Effector memory CD4-positive, alpha-beta T cell (primary cell): ENCODE results near the gene SEMA5A.

Experiments used
- DNase-seq, 3 donors: peaks; one replicate each; pipeline ENCODE4 v3.0.0-alpha.2; 2020
- H3K27ac ChIP-seq: 2 replicates; pipeline ENCODE4 v1.7.0; 2013; ENCODE audit warnings: mild to moderate bottlenecking, low read length, moderate library complexity; ENCODE audit not compliant: insufficient read depth, poor library complexity, severe bottlenecking
- H3K27me3 ChIP-seq: replicated peaks from 2 replicates; pipeline ENCODE4 v1.7.0; 2013; ENCODE audit warnings: mild to moderate bottlenecking, low read length; ENCODE audit not compliant: insufficient read depth, control insufficient read depth, poor library complexity, severe bottlenecking
- H3K36me3 ChIP-seq: 2 replicates; pipeline ENCODE4 v1.7.0; 2013; ENCODE audit warnings: mild to moderate bottlenecking, low read length, moderate library complexity; ENCODE audit not compliant: control insufficient read depth, insufficient read depth
- H3K4me1 ChIP-seq: 2 replicates; pipeline ENCODE4 v1.7.0; 2013; ENCODE audit warnings: low read length, mild to moderate bottlenecking; ENCODE audit not compliant: control insufficient read depth, insufficient read depth, poor library complexity, severe bottlenecking
- H3K4me3 ChIP-seq: 2 replicates; pipeline ENCODE4 v1.7.0; 2013; ENCODE audit warnings: low read length, low read depth, mild to moderate bottlenecking; ENCODE audit not compliant: insufficient read depth, poor library complexity, severe bottlenecking
- H3K9me3 ChIP-seq: 2 replicates; pipeline ENCODE4 v1.7.0; 2013; ENCODE audit warnings: mild to moderate bottlenecking, low read length, moderate library complexity; ENCODE audit not compliant: control insufficient read depth

SEMA5A gene

DNA sequence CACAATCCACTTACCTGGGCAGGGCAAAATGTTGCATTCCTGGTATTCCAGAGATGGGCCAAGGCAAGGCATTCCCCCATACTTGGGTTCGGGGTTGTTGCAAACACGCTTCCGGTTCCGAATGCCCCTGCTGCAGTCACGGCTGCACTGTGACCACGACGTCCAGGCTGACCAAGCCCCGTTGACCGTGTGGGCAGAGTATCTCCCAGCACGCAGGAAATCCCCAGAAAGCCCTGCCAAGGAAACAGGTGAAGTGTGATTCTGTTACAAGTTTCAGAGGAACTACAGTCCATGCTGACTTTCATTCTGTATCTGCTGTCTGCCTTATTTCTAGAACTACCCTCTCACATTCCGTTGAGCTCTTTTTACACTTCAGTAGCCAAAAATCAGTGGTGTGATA lies 483.0 kb downstream of the SEMA5A start:
- Histone ChIP-seq H3K27ac (no peak overlapping the region), H3K27me3 (no peaks in the 10 kb centered on the region), H3K9me3 (no peaks in the 10 kb centered on the region), H3K4me1 (no peaks in the 10 kb centered on the region), H3K36me3 (no peaks in the 10 kb centered on the region), H3K4me3 (no peak overlapping the region)
- DNase-seq: no peak

DNA sequence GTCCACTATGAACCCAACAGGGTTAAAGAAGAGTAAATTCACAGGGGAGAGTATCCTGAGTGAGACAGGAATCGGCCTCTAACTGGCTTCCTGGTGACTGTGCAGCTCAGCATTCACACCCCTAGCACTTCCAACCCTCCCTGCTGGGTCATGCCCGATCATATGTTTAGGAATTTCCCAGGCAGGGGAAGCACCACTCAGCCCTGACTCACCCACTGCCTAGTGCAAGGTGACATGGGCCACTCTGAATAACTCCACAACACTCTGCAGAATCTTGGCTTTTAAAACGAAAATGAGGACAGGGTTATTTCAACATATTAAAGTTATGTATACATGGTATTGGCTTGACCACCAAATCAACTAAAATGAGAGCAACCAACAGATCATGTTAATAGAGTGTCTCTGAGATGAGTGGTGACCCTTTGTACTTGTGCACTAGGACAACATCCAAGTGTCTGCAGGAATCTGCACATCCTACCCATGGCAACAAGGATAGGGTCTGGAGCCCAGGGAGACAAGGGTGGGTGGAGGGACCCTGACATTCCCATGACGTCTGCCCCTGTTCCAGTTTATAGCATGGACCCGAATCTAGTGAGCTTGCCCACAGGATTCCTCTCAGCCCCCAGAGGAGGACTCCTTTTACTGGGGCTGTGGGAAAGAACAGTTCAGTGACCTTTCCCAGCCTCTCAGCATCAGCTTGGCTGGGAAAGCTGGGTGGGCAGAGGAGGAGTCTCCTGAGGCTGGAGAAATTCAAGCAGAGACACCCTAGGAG lies 485.8 kb downstream of the SEMA5A start:
- DNase-seq: no peak
- Histone ChIP-seq H3K36me3 (no peaks in the 10 kb centered on the region), H3K27ac (no peak overlapping the region)

DNA sequence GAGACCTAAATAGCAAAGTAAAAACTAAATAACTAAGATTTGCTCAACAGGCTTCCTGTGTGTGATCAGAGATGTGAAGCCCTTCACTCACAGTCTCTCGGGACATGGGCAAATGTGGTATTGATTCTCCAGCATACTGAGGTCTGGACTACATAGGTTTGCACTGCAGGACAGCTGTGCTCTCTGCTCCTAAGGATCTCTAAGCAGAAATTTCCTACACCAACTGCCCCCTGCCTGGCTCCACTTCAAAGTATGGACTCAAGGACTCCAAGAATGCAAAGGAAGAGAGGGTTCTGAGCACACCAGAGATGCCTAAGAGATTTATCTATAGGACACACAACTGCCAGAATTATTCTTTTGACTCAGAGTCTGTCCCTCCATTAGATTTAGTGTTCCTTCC lies 487.2 kb downstream of the SEMA5A start:
- Histone ChIP-seq H3K36me3 (no peaks in the 10 kb centered on the region), H3K4me1 (no peaks in the 10 kb centered on the region), H3K9me3 (no peaks in the 10 kb centered on the region), H3K27me3 (no peaks in the 10 kb centered on the region), H3K27ac (no peak overlapping the region), H3K4me3 (no peak overlapping the region)
- DNase-seq: no peak

More for the DNA sequence above, 485.8 kb downstream of the SEMA5A start:
- Histone ChIP-seq H3K27me3 (no peaks in the 10 kb centered on the region), H3K4me3 (no peak overlapping the region), H3K4me1 (no peaks in the 10 kb centered on the region), H3K9me3 (no peaks in the 10 kb centered on the region)

DNA sequence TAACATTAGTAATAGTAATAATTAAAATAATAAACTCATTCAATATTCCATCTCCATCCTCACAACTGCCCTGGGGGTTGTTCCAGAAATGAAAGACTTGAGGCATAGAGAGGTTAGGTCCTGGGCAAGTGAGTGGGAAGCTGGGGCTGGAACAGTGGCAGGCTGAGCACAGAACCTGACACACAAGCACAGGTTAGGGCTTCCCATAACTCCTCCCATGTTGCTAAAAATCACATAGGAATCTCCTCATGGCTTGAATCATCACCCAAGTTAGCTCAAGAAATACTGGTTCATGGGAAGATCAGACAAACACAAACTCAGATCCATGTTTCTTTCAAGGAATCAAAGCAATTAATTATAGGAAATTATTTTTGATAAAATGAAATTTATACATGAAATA lies 487.7 kb downstream of the SEMA5A start:
- Histone ChIP-seq H3K9me3 (no peaks in the 10 kb centered on the region), H3K27ac (no peak overlapping the region)
- DNase-seq: no peak

DNA sequence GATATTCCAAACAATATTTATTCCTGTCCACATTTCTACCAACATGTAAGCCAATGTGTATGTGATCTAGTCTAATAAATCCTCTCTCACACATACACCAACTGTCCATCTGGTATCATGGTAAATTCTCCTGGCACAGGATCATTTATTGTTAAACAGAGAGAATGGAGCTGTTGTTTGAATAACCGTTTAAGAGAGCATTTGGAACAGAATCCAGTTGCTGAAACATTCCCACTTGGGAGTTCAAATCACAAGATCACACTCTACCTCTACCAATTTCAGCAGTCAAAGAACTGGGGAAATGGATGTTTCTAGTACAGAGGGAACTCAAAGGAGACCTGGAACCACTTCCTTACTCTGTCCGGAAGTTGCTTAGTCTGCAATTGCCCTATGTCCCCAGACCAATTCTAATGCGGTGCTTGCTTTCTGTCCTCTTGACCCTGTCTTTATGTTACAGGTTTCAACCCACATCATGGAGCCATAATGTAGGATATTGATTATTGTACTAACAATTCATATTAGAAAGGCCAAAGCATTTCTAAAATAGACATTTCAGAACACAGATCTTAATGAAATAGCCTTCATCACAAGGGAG lies 488.4 kb downstream of the SEMA5A start:
- no peaks in the 10 kb centered on the region for H3K27me3 ChIP-seq
- H3K4me1 ChIP-seq: no peaks in the 10 kb centered on the region
- H3K4me3 ChIP-seq: no peak overlapping the region
- H3K9me3 ChIP-seq: no peaks in the 10 kb centered on the region
- DNase-seq: no peak
- H3K27ac ChIP-seq: no peak overlapping the region
- H3K36me3 ChIP-seq: no peaks in the 10 kb centered on the region

More for the DNA sequence above, 487.7 kb downstream of the SEMA5A start:
- H3K36me3 ChIP-seq: no peaks in the 10 kb centered on the region
- H3K4me3 ChIP-seq: no peak overlapping the region
- H3K4me1 ChIP-seq: no peaks in the 10 kb centered on the region
- H3K27me3 ChIP-seq: no peaks in the 10 kb centered on the region

DNA sequence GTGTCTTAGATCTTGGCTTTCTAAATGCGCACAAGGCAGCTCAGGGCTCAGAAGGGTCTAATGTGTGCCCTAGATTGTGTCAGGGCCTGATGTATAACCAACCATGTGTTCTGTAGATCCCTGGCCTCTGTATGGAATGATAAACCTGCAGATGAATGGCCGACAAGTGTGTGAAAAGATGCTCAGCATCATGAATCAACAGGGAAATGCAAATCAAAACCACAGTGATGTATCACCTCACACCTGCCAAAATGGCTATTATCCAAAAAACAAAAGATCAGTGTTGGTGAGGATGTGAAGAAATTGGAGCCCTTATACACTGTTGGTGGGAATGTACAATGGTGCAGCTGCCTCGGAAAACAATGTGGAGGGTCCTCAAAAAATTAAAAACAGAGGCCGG lies 489.8 kb downstream of the SEMA5A start:
- DNase-seq: no peak
- Histone ChIP-seq H3K27me3 (no peaks in the 10 kb centered on the region), H3K36me3 (no peaks in the 10 kb centered on the region), H3K4me1 (no peaks in the 10 kb centered on the region), H3K4me3 (no peak overlapping the region), H3K27ac (no peak overlapping the region), H3K9me3 (no peaks in the 10 kb centered on the region)

DNA sequence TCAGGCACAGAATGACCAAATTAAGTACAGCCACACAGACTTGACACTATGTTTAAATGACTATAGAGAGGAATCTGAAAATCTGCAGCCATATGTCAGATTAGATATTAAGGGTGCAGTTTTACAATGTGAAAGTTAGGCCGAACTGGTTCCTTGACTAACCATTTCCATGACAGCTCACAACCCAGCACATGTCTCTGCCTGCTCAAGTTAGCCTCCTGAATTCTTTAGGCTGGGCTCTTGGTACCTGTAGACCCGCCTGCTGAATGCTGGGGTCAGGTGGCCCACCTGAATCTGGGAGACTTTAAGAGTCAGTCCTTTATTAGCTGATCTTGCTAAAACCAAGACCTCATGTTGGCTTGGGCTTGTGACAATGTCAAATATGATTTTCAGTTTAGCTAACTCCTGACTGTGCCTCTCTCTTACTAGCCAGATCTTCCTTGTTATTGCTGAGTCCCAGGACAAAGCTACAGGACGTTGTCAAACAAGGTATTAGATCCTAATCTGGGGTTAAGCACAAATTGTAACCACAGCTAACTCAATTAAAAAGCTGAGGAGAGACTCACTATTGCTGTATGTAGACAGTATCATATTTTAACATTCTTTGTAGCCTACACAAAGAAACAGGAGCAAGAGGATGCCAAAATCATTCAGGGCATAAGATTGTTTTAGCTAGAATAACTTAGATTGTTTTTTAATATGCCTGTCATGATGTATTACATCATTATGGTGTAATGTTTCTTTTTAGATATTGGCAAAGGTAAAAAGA lies 490.9 kb downstream of the SEMA5A start:
- Histone ChIP-seq H3K4me1 (no peaks in the 10 kb centered on the region), H3K9me3 (no peaks in the 10 kb centered on the region), H3K27ac (no peak overlapping the region), H3K27me3 (no peaks in the 10 kb centered on the region), H3K4me3 (no peak overlapping the region), H3K36me3 (no peaks in the 10 kb centered on the region)
- no peak for DNase-seq

DNA sequence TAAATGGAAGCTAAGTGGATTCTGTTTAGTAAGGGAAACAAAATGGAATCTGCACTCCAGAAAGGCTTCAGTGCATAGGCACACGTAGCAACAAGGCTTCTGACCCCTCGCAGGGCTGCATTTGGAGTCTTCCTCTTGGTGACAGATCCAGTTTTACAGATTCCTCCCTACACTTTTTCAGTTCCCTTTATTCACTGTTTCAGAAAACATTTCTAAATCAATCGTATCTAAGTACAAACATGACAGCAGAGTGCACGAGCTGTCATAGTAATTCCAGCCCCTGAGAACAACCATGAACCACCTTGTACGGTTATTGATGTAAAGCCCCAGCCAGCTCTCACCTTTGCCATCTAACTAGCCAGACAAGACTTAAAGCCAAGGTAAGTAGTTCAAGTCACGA lies 491.6 kb downstream of the SEMA5A start:
- H3K4me1 ChIP-seq: no peaks in the 10 kb centered on the region
- no peak for DNase-seq
- no peak overlapping the region for H3K27ac ChIP-seq
- no peaks in the 10 kb centered on the region for H3K9me3 ChIP-seq
- no peaks in the 10 kb centered on the region for H3K36me3 ChIP-seq
- no peaks in the 10 kb centered on the region for H3K27me3 ChIP-seq
- no peak overlapping the region for H3K4me3 ChIP-seq

DNA sequence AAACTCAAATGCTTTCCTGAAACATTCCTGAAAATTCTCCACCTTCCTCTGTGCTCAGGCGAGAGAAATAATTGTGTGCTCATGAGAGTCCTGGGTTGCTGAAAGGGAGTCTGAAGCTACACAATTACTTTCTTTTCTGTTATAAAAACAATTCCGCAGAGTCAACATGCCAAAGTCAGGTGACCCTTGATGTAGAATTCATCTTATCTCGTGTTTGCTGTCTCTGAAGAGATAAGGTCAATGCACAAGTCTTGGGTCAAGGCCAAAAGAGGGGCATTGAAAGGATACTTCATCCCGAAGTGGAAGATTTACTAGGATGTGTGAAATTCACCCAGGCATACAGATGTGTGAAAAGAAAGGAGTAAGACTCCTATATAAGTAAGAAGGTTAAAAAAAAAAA lies 493.5 kb downstream of the SEMA5A start:
- no peaks in the 10 kb centered on the region for H3K9me3 ChIP-seq
- H3K27me3 ChIP-seq: no peaks in the 10 kb centered on the region
- H3K4me3 ChIP-seq: no peak overlapping the region
- H3K4me1 ChIP-seq: no peaks in the 10 kb centered on the region
- DNase-seq: no peak
- no peaks in the 10 kb centered on the region for H3K36me3 ChIP-seq
- no peak overlapping the region for H3K27ac ChIP-seq

DNA sequence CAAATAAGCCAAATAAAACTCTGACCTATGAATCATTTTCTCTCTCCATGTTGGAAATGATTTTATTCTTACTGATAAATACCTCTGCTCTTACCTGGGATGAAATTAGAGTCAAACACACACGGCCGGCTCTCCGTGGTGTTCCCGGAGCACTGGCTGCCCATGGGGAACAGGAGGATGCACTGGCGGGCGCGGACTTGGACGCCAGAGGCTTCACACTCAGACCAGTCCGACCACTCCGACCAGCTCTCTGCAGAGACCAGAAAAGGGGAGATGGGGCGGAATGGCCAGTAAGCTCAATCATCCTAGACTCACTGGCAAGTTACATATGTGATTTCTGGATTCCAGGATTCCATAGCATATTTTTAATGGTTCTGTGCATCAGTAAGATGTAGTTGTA lies 494.1 kb downstream of the SEMA5A start:
- Histone ChIP-seq H3K27ac (no peak overlapping the region), H3K4me1 (no peaks in the 10 kb centered on the region), H3K4me3 (no peak overlapping the region), H3K27me3 (no peaks in the 10 kb centered on the region), H3K36me3 (no peaks in the 10 kb centered on the region), H3K9me3 (no peaks in the 10 kb centered on the region)
- DNase-seq: no peak
